SU-DHL-6 (cell line): Measurements from ENCODE around the gene PPIL4.

Source experiments
- CTCF ChIP-seq: fragments of 200-600 bp; sonication (generic); IDR thresholded peaks from one replicate; pipeline ENCODE4 v1.5.1; 2017; ENCODE audit warnings: antibody characterized with exemption, mild to moderate bottlenecking, low read length, moderate library complexity; ENCODE audit not compliant: insufficient read depth, poor library complexity, severe bottlenecking
- EZH2phosphoT487 ChIP-seq: fragments of 200-600 bp; sonication (generic), shearing (Covaris generic); conservative IDR thresholded peaks from 2 replicates; pipeline ENCODE4 v1.6.1; 2018; ENCODE audit warnings: mild to moderate bottlenecking, antibody characterized with exemption, low read length, moderate library complexity, mixed read lengths

- no peak for TF ChIP-seq CTCF
- no peak for TF ChIP-seq EZH2phosphoT487
These were observed 21.3 kb upstream of the PPIL4 start for GRCh38 chr6:149567194-149567586.
